Endothelial cell of umbilical vein (primary cell): Measurements from ENCODE around the gene MOB3B. TPM values are rescaled to one million over a fixed set of nuclear protein-coding genes. Genes with fewer than 3 reads are reported as not detected.

Experiments
- BruUV-seq: library from RNA; stranded (reverse); fragments of 400-500 nt; replicated peaks from 2 replicates; lab custom pipeline; 2021; lab: Mats Ljungman, UMichigan
- CTCF ChIA-PET: fragments of 300-600, 350-600 bp; sonication (Branson Sonifier 250); formaldehyde crosslinking; loops from one replicate; lab custom pipeline; 2021; ENCODE audit warnings: antibody characterized with exemption, inconsistent platforms; lab: Charles Lee
- POLR2A ChIA-PET: fragments of 300-600, 350-600 bp; sonication (Branson Sonifier 250); formaldehyde crosslinking; loops from one replicate; lab custom pipeline; 2021; ENCODE audit warnings: antibody characterized with exemption, inconsistent platforms; lab: Charles Lee
- DNase-seq: peaks from one replicate; pipeline ENCODE4 v3.0.0-alpha.2; 2011; ENCODE audit warnings: low read depth, low spot score
- FAIRE-seq: peaks from 2 replicates; lab custom pipeline; 2011; peaks lifted over from hg19 to GRCh38; lab: Jason Lieb, UNC
- H2AFZ ChIP-seq: 2 replicates; pipeline ENCODE4 v1.6.0; 2012; ENCODE audit warnings: low read depth, low read length, control low read depth, inconsistent platforms
- H3K27ac ChIP-seq: 2 replicates; pipeline ENCODE4 v1.5.1; 2011; ENCODE audit warnings: low read depth, mild to moderate bottlenecking, control low read depth, low read length, moderate library complexity; ENCODE audit not compliant: insufficient read depth
- H3K27me3 ChIP-seq, 2 experiments: 2 replicates each; pipeline versions ENCODE4 v1.6.0 to v1.6.1; 2011; ENCODE audit warnings: low read length in 2 of 2, mixed read lengths in 1 of 2; ENCODE audit not compliant: control insufficient read depth in 2 of 2, insufficient read depth in 2 of 2
- H3K36me3 ChIP-seq, 2 experiments: 2 replicates in 1 of 2; 3 replicates in 1 of 2; pipeline ENCODE4 v1.5.1; 2011; ENCODE audit warnings: low read length in 2 of 2, mild to moderate bottlenecking in 1 of 2, moderate library complexity in 1 of 2; ENCODE audit not compliant: control insufficient read depth in 2 of 2, insufficient read depth in 2 of 2; ENCODE audit errors: extremely low read depth in 1 of 2
- H3K4me1 ChIP-seq: 3 replicates; pipeline ENCODE4 v1.5.1; 2011; ENCODE audit warnings: mild to moderate bottlenecking, low read length; ENCODE audit not compliant: control insufficient read depth, insufficient read depth; ENCODE audit errors: extremely low read depth
- H3K4me2 ChIP-seq: 2 replicates; pipeline ENCODE4 v1.6.1; 2011; ENCODE audit warnings: low read length, control low read depth, mixed read lengths; ENCODE audit not compliant: insufficient read depth
- H3K4me3 ChIP-seq, 3 experiments: fragments of 200-600 bp in 1 of 3; sonication (generic), shearing (Covaris generic) in 1 of 3; replicated peaks in 1 of 3; 2 replicates each; pipeline ENCODE4 v1.5.1; 2011 to 2016; ENCODE audit warnings: control low read depth in 3 of 3, low read length in 3 of 3, mild to moderate bottlenecking in 2 of 3, inconsistent platforms in 1 of 3, low read depth in 1 of 3, moderate library complexity in 1 of 3; ENCODE audit not compliant: insufficient read depth in 1 of 3
- H3K79me2 ChIP-seq: 2 replicates; pipeline ENCODE4 v1.6.0; 2012; ENCODE audit warnings: low read length, inconsistent platforms; ENCODE audit not compliant: control insufficient read depth, insufficient read depth
- H3K9ac ChIP-seq: replicated peaks from 2 replicates; pipeline ENCODE3; 2011; ENCODE audit warnings: low read length, control low read depth; ENCODE audit not compliant: insufficient read depth; ENCODE audit errors: extremely low read depth
- H3K9me1 ChIP-seq: replicated peaks from 3 replicates; pipeline ENCODE4 v1.6.0; 2011; ENCODE audit warnings: mild to moderate bottlenecking, low read length; ENCODE audit not compliant: control insufficient read depth, insufficient read depth; ENCODE audit errors: extremely low read depth
- H3K9me3 ChIP-seq: replicated peaks from 2 replicates; pipeline ENCODE4 v1.5.1; 2012; ENCODE audit warnings: low read length, inconsistent platforms; ENCODE audit not compliant: control insufficient read depth, insufficient read depth
- H4K20me1 ChIP-seq: replicated peaks from 2 replicates; pipeline ENCODE3; 2011; ENCODE audit warnings: mild to moderate bottlenecking, low read length; ENCODE audit not compliant: control insufficient read depth, insufficient read depth; ENCODE audit errors: extremely low read depth
- EZH2 ChIP-seq: IDR thresholded peaks from 2 replicates; pipeline ENCODE4 v1.6.1; 2012; ENCODE audit warnings: borderline replicate concordance, low read depth, mild to moderate bottlenecking, moderate library complexity, low read length, inconsistent platforms; ENCODE audit not compliant: severe bottlenecking
- FOS ChIP-seq: IDR thresholded peaks from 2 replicates; pipeline ENCODE4 v1.6.1; 2011; ENCODE audit warnings: mild to moderate bottlenecking, low read length, moderate library complexity, borderline replicate concordance; ENCODE audit not compliant: insufficient read depth
- GATA2 ChIP-seq: IDR thresholded peaks from 2 replicates; pipeline ENCODE4 v1.7.0; 2011; ENCODE audit warnings: low read depth, mild to moderate bottlenecking, moderate library complexity, mixed read lengths, low read length; ENCODE audit not compliant: insufficient read length, insufficient read depth
- JUN ChIP-seq: IDR thresholded peaks from 2 replicates; pipeline ENCODE4 v1.6.1; 2011; ENCODE audit warnings: borderline replicate concordance, low read depth; ENCODE audit not compliant: insufficient read length, insufficient read depth
- MAX ChIP-seq: IDR thresholded peaks from 2 replicates; pipeline ENCODE4 v1.6.1; 2011; ENCODE audit not compliant: insufficient read depth, insufficient read length
- MYC ChIP-seq: IDR thresholded peaks from one replicate; pipeline ENCODE4 v1.6.1; 2011; ENCODE audit warnings: mild to moderate bottlenecking, low read depth, low read length
- POLR2A ChIP-seq: IDR thresholded peaks from 2 replicates; pipeline ENCODE4 v1.6.1; 2012; ENCODE audit warnings: low read depth, mild to moderate bottlenecking, control low read depth, low read length
- POLR2AphosphoS5 ChIP-seq: IDR thresholded peaks from 2 replicates; pipeline ENCODE4 v1.6.1; 2012; ENCODE audit warnings: low read depth, mild to moderate bottlenecking, control low read depth, low read length, moderate library complexity; ENCODE audit not compliant: insufficient read depth
- dilution Hi-C: fragments of 300-500 bp; cut with MboI; formaldehyde crosslinking; loops from one replicate; pipeline ENCODE4 v1.15.0; 2019; ENCODE audit warnings: low sequenced_read_pairs; ENCODE audit not compliant: extremely low pct_ligation_motif_present
- intact Hi-C: fragments of 100-400 bp; cut with micrococcal nuclease; formaldehyde crosslinking; loops from one replicate; pipeline ENCODE4 v1.10.0; 2022
- polyA plus RNA-seq, 4 experiments: library from polyadenylated mRNA; depleted of rRNA in 3 of 4; stranded (reverse) in 3 of 4; unstranded in 1 of 4; fragments of >200 nt; gene quantifications; 2 replicates each; pipeline versions ENCODE4 v1.2.1 to v1.2.3, GENCODE V29; 2011 to 2012; ENCODE audit warnings: missing spikeins in 1 of 4
- total RNA-seq: library from RNA; stranded (reverse); gene quantifications from 2 replicates; pipeline ENCODE4 v1.2.3, GENCODE V29; 2021
- TF ChIP-seq, protein P1 (sequence below), 2 donors: IDR thresholded peaks; 1 replicate in 1 of 2; 2 replicates in 1 of 2; pipeline ENCODE4 v1.5.1; 2011; ENCODE audit warnings: low read length in 2 of 2, mild to moderate bottlenecking in 2 of 2, moderate library complexity in 2 of 2, control low read depth in 1 of 2, inconsistent platforms in 1 of 2, low read depth in 1 of 2; ENCODE audit not compliant: insufficient read depth in 1 of 2; ENCODE audit errors: extremely low read depth in 1 of 2

The MOB3B gene
- total and polyA plus RNA-seq, 2 donors (not counting 3 experiments of a cell fraction or from before 2014, with no cell fraction given) = 0.03 TPM; not detected in 1

GRCh38 chr9:27280860-27281259 is 248.8 kb downstream of the MOB3B start:
- peak; percentile 49 for DNase-seq
- Histone ChIP-seq H3K27me3 (peaks cover 3 to 11% of the 10 kb centered on the region in 2 experiments), H3K4me1 (no peaks in the 10 kb centered on the region), H3K36me3 (no peaks in the 10 kb centered on the region), H3K27ac (no peak overlapping the region), H3K9me1 (no peaks in the 10 kb centered on the region), H3K4me3 (no peak overlapping the region), H3K79me2 (no peaks in the 10 kb centered on the region), H3K9ac (no peak overlapping the region), H3K4me2 (no peak overlapping the region), H3K9me3 (no peaks in the 10 kb centered on the region), H2AFZ (no peak overlapping the region), H4K20me1 (no peaks in the 10 kb centered on the region)
- BruUV-seq = no TSS peak
- ChIA-PET CTCF (interaction anchor here (2.3 to 2.7 kb wide), 2 partner anchors 33 to 248 kb away, joined by 6 to 8 read pairs; no protein-coding TSS in a partner anchor), POLR2A (no interaction called here)
- intact Hi-C loops = no loop called here
- no peak for TF ChIP-seq FOS
- TF ChIP-seq MYC = no peak
- TF ChIP-seq POLR2AphosphoS5 = no peak
- no peak for TF ChIP-seq EZH2
- TF ChIP-seq MAX = no peak
- no peak for TF ChIP-seq JUN
- no peak for TF ChIP-seq POLR2A
- no peak for TF ChIP-seq GATA2
- TF ChIP-seq, protein P1, sequence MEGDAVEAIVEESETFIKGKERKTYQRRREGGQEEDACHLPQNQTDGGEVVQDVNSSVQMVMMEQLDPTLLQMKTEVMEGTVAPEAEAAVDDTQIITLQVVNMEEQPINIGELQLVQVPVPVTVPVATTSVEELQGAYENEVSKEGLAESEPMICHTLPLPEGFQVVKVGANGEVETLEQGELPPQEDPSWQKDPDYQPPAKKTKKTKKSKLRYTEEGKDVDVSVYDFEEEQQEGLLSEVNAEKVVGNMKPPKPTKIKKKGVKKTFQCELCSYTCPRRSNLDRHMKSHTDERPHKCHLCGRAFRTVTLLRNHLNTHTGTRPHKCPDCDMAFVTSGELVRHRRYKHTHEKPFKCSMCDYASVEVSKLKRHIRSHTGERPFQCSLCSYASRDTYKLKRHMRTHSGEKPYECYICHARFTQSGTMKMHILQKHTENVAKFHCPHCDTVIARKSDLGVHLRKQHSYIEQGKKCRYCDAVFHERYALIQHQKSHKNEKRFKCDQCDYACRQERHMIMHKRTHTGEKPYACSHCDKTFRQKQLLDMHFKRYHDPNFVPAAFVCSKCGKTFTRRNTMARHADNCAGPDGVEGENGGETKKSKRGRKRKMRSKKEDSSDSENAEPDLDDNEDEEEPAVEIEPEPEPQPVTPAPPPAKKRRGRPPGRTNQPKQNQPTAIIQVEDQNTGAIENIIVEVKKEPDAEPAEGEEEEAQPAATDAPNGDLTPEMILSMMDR (IDR thresholded peaks at IDR 0.05; ENCODE audit: extremely low read depth in 1 of 2, insufficient read depth in 1 of 2, low read depth in 1 of 2, low read length in 2 of 2) = no peak
- no peak for FAIRE-seq
- dilution Hi-C loops = no loop called here
